GM12865 (cell line): Measurements from ENCODE around the gene TOMM40L.

Source experiments
- DNase-seq: peaks from one replicate; pipeline ENCODE4 v3.0.0; 2010; ENCODE audit warnings: low read depth
- H3K4me3 ChIP-seq: 2 replicates; pipeline ENCODE4 v1.5.1; 2011; ENCODE audit warnings: mild to moderate bottlenecking, low read depth, low read length, control low read depth
- TF ChIP-seq, protein P1 (sequence below): IDR thresholded peaks from 2 replicates; pipeline ENCODE4 v1.5.1; 2011; ENCODE audit warnings: low read length, control low read depth, low read depth, inconsistent platforms; ENCODE audit not compliant: insufficient read depth; ENCODE audit errors: missing control alignments

The TOMM40L gene

DNA sequence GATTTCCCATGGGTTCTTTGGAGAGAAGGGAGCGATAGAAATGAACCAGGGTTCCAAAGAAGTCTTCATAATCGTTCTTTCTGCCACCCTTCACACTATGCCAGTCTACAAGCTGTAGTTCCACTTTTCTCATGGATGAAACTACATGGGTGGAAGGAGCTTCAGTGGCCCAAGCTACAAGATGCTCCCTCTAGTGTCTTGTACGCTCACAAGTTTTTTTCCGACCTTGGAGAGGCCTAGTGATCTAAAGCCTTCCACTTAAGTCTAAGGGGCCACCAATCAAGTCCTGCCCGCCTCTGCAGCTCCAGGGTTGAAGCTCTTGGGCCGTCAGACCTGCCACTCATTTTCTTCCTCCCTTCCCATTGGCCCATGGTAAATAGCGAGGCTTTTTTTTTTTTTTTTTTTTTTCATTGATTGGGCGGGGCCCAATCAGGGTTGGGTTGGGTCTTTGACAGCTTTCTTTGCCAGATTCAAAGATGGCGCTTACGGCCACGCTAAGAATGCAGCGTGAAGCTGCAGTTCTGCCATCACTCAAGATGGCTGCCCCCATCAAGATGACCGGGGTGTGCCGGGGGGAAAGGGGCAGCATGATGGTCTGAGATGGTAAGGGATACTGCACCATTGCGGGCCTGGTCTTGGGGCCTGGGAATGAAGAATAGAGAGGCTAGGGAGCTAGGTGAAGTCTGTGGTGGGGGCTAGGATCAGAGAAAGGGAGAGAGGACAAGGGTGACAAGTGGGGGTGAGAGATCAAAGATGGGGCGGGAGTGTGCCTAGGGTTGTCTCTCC lies at the start of gene TOMM40L:
TOMM40L (plus strand) TSS at position 527 of the 786 bp plus-strand sequence. CDS start 430 bp downstream, outside the sequence.
- H3K4me3 ChIP-seq = peak within 1 kb of the TSS; percentile 63
- peak; percentile 99 for DNase-seq
- TF ChIP-seq, protein P1, sequence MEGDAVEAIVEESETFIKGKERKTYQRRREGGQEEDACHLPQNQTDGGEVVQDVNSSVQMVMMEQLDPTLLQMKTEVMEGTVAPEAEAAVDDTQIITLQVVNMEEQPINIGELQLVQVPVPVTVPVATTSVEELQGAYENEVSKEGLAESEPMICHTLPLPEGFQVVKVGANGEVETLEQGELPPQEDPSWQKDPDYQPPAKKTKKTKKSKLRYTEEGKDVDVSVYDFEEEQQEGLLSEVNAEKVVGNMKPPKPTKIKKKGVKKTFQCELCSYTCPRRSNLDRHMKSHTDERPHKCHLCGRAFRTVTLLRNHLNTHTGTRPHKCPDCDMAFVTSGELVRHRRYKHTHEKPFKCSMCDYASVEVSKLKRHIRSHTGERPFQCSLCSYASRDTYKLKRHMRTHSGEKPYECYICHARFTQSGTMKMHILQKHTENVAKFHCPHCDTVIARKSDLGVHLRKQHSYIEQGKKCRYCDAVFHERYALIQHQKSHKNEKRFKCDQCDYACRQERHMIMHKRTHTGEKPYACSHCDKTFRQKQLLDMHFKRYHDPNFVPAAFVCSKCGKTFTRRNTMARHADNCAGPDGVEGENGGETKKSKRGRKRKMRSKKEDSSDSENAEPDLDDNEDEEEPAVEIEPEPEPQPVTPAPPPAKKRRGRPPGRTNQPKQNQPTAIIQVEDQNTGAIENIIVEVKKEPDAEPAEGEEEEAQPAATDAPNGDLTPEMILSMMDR = peak; percentile 56

- peak overlapping the region; percentile 74 for H3K4me3 ChIP-seq
- DNase-seq = no peak
- TF ChIP-seq, protein P1 = no peak
These were observed 49.3 kb upstream of the TOMM40L start for GRCh38 chr1:161176468-161177111.

DNA sequence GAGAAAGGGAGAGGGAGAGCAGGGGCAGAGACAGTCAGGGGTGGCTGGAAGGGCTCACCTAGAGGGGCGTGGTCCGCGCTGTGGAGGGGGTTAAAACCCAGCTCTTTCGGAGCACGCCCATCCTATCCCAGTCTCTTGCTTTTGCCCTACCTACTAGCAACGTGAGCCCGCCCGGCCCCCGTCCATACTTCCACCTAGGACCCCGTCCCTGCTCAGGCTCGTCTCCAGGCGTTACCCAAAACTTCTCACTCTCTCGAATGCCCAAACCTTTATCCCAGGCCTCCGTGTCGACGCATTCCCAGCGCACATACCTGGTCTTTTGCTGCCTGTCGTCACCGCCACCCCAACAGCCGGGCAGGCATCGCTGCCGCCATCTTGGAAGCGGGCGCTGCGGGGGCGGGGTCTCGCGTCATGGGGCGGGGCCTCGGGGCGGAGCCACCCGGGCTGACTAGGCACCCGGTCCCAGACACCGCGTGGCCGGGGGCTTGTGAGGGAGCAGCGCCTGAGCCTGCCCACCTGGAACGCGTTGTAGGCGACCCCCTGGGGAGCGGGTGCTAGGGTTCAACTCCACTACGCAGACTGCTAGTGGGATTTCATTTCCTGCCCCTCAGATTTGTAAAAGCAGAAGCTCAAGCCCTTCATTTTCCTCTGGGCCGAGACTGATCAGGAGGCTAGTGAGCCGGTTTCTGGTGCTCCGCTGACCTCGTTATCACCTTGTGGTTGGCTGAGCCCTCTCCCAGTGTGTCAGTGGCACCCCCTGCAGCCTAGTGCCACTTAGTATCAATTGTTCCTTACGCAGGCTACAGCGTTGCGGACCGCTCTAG lies 48.5 kb upstream of the TOMM40L start, which contains the start of gene B4GALT3:
B4GALT3 (minus strand) TSS at position 396 of the 824 bp plus-strand sequence. CDS start 1,447 bp downstream, outside the sequence.
- peak within 1 kb of the TSS; percentile 74 for H3K4me3 ChIP-seq
- DNase-seq = peak; percentile 90
- TF ChIP-seq, protein P1 = no peak

- TF ChIP-seq, protein P1 = no peak
- no peak for DNase-seq
- peak overlapping the region; percentile 74 for H3K4me3 ChIP-seq
These were observed 48.0 kb upstream of the TOMM40L start for GRCh38 chr1:161177936-161178244.

DNA sequence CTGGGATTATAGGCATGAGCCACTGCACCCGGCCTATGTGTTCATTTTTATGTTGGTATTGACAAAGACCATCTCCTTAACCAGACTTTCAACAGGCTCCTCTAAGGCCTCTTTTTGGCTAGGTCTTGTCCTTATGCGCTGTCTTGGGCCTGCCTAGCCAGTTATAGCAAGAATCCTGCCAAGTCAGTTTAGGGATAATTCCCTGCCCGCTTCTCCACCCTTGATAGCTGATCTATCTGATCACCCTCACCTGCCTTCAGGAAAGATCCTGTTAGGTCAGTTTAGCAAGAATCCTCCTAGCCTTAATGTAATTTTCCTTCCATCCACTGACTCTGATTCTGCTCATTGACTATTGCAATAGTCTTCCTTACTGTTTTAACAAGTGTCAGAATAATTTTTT lies 46.2 kb upstream of the TOMM40L start:
- DNase-seq = no peak
- TF ChIP-seq, protein P1 = no peak
- no peak overlapping the region for H3K4me3 ChIP-seq

DNA sequence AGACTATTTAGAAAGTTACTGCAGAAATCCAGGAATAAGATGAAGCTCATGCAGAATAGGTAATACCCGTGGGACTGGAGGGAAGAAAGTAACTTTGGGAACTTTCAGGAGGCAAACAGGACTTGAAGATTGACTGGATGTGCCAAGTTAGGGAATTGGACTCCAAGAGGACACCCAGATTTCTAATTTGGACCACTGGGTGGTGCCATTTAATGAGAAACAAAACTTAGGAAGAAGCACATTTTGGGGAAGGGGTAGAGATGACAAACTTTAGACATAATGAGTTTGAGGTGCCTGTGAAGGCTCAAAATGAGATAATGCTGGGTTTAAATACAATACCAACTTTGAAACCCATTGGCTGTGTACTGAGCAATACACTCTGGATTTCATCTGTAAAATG lies 45.2 kb upstream of the TOMM40L start:
- DNase-seq = no peak
- H3K4me3 ChIP-seq = no peak overlapping the region
- TF ChIP-seq, protein P1 = no peak
